SK-N-SH (cell line): ENCODE results near the gene WDR3. TPM values are rescaled to one million over a fixed set of nuclear protein-coding genes. Genes with fewer than 3 reads are reported as not detected.

Experiments used
- CTCF ChIA-PET: fragments of 300-600, 350-600 bp; formaldehyde crosslinking; extraction: SDS; loops from one replicate; lab custom pipeline; 2021; lab: Yijun Ruan, JAX
- POLR2A ChIA-PET: fragments of 350-600 bp; sonication (Branson Sonifier 250); formaldehyde crosslinking; extraction: SDS; loops from one replicate; lab custom pipeline; 2020; ENCODE audit warnings: antibody characterized with exemption, inconsistent platforms; lab: Yijun Ruan, JAX
- DNase-seq: peaks from one replicate; pipeline ENCODE4 v3.0.0; 2012
- H2AFZ ChIP-seq: fragments of 200-600 bp; sonication (generic); 2 replicates; pipeline ENCODE4 v1.8.1; 2016; ENCODE audit warnings: antibody characterized with exemption, mild to moderate bottlenecking, low read depth
- H3F3A ChIP-seq: fragments of 200-600 bp; sonication (generic); replicated peaks from 2 replicates; pipeline ENCODE3; 2016; ENCODE audit warnings: antibody characterized with exemption, mild to moderate bottlenecking; ENCODE audit not compliant: insufficient read depth
- H3K27ac ChIP-seq, 2 experiments: fragments of 200-500 bp in 1 of 2; fragments of 200-600 bp in 1 of 2; sonication (Bioruptor generic) in 1 of 2; sonication (generic), shearing (Covaris generic) in 1 of 2; 2 replicates each; pipeline versions ENCODE4 v1.5.1 to v1.6.1; 2014 to 2016; ENCODE audit warnings: low read depth in 2 of 2, inconsistent platforms in 1 of 2, low read length in 1 of 2, mild to moderate bottlenecking in 1 of 2, mixed read lengths in 1 of 2
- H3K27me3 ChIP-seq: fragments of 200-600 bp; sonication (generic), shearing (Covaris generic); 2 replicates; pipeline ENCODE4 v1.6.1; 2016; ENCODE audit warnings: mixed run types; ENCODE audit not compliant: insufficient read depth
- H3K36me3 ChIP-seq, 2 experiments: fragments of 200-500 bp in 1 of 2; fragments of 200-600 bp in 1 of 2; sonication (Bioruptor generic) in 1 of 2; sonication (generic) in 1 of 2; replicated peaks in 1 of 2; 2 replicates each; pipeline versions ENCODE3 to v1.5.1; 2014 to 2016; ENCODE audit warnings: low read length in 1 of 2, mild to moderate bottlenecking in 1 of 2; ENCODE audit not compliant: insufficient read depth in 2 of 2, control insufficient read depth in 1 of 2
- H3K4me1 ChIP-seq, 2 experiments: fragments of 200-500 bp in 1 of 2; fragments of 200-600 bp in 1 of 2; sonication (Bioruptor generic) in 1 of 2; sonication (generic), shearing (Covaris generic) in 1 of 2; 2 replicates each; pipeline versions ENCODE4 v1.5.1 to v1.6.1; 2014 to 2016; ENCODE audit warnings: low read depth in 1 of 2, low read length in 1 of 2, mixed run types in 1 of 2; ENCODE audit not compliant: insufficient read depth in 2 of 2, control insufficient read depth in 1 of 2
- H3K4me2 ChIP-seq: fragments of 200-600 bp; sonication (generic), shearing (Covaris generic); 2 replicates; pipeline ENCODE4 v1.6.1; 2017; ENCODE audit warnings: mixed run types
- H3K4me3 ChIP-seq, 2 experiments: fragments of 200-500 bp in 1 of 2; fragments of 200-600 bp in 1 of 2; sonication (Bioruptor generic) in 1 of 2; sonication (generic), shearing (Covaris generic) in 1 of 2; 2 replicates each; pipeline versions ENCODE4 v1.5.1 to v1.8.1; 2014 to 2016; ENCODE audit warnings: low read depth in 2 of 2, inconsistent platforms in 1 of 2, low read length in 1 of 2, mild to moderate bottlenecking in 1 of 2, mixed read lengths in 1 of 2, moderate library complexity in 1 of 2
- H3K79me2 ChIP-seq: fragments of 200-600 bp; sonication (generic); 2 replicates; pipeline ENCODE4 v1.8.1; 2017; ENCODE audit warnings: mild to moderate bottlenecking; ENCODE audit not compliant: insufficient read depth
- H3K9ac ChIP-seq: fragments of 200-600 bp; sonication (generic); 2 replicates; pipeline ENCODE4 v1.6.1; 2017; ENCODE audit warnings: mixed run types
- H3K9me2 ChIP-seq: fragments of 200-600 bp; sonication (generic); 2 replicates; pipeline ENCODE4 v1.6.1; 2017; ENCODE audit warnings: mixed run types
- H3K9me3 ChIP-seq: fragments of 200-600 bp; sonication (generic); 2 replicates; pipeline ENCODE4 v1.6.1; 2017; ENCODE audit warnings: mixed run types, mild to moderate bottlenecking, moderate library complexity
- H4K20me1 ChIP-seq: fragments of 200-600 bp; sonication (generic); 2 replicates; pipeline ENCODE4 v1.6.1; 2017; ENCODE audit warnings: mild to moderate bottlenecking, mixed run types; ENCODE audit not compliant: insufficient read depth
- ELF1 ChIP-seq: IDR thresholded peaks from 2 replicates; pipeline ENCODE4 v1.4.0; 2012
- EZH2phosphoT487 ChIP-seq: fragments of 200-600 bp; sonication (generic); IDR thresholded peaks from 2 replicates; pipeline ENCODE4 v1.6.1; 2017; ENCODE audit warnings: low read depth, mixed run types, mild to moderate bottlenecking, antibody characterized with exemption, moderate library complexity, borderline replicate concordance
- NFIC ChIP-seq: IDR thresholded peaks from 2 replicates; pipeline ENCODE4 v1.4.0; 2012; ENCODE audit warnings: borderline replicate concordance
- RCOR1 ChIP-seq: fragments of 150-350 bp; IDR thresholded peaks from 2 replicates; pipeline ENCODE4 v1.6.1; 2017; ENCODE audit warnings: antibody characterized with exemption, low read length
- RXRA ChIP-seq: IDR thresholded peaks from 2 replicates; pipeline ENCODE4 v1.4.0; 2012; ENCODE audit warnings: low read depth, mild to moderate bottlenecking, borderline replicate concordance
- TCF12 ChIP-seq: IDR thresholded peaks from 2 replicates; pipeline ENCODE4 v1.4.0; 2012
- USF2 ChIP-seq: fragments of 150-350 bp; IDR thresholded peaks from 2 replicates; pipeline ENCODE4 v1.6.1; 2017; ENCODE audit warnings: antibody characterized with exemption, low read length, low read depth, borderline replicate concordance
- YY1 ChIP-seq: IDR thresholded peaks from 2 replicates; pipeline ENCODE4 v1.4.0; 2012; ENCODE audit warnings: low read depth, mild to moderate bottlenecking
- polyA plus RNA-seq, 3 experiments: library from polyadenylated mRNA; depleted of rRNA; stranded (reverse); fragments of >200 nt; gene quantifications; 2 replicates each; pipeline ENCODE4 v1.2.3, GENCODE V29; 2012

Gene WDR3
- polyA plus RNA-seq, 1 of the 3 experiments (the other 2 are of a cell fraction): 26.9 TPM

GRCh38 chr1:118013938-118014337, 84.4 kb downstream of the WDR3 start:
- H4K20me1 ChIP-seq: no peaks in the 10 kb centered on the region
- H3K9me2 ChIP-seq: no peaks in the 10 kb centered on the region
- H3K9me3 ChIP-seq: no peaks in the 10 kb centered on the region
- no peaks in the 10 kb centered on the region for H3K27me3 ChIP-seq
- H3K79me2 ChIP-seq: no peaks in the 10 kb centered on the region
- no peak overlapping the region for H3K27ac ChIP-seq
- no peak for TF ChIP-seq NFIC
- no peak for TF ChIP-seq EZH2phosphoT487
- no peak for TF ChIP-seq USF2
- no peak for TF ChIP-seq YY1
- no peak for TF ChIP-seq ELF1
- TF ChIP-seq RXRA: no peak
- no peak for TF ChIP-seq TCF12
- no peak for TF ChIP-seq RCOR1
- peaks cover 0 to 8% of the 10 kb centered on the region in 2 experiments; a peak in 2 of 4 replicates for H3K4me1 ChIP-seq
- DNase-seq: no peak
- ChIA-PET POLR2A (interaction anchor here (0.6 kb wide), 1 partner anchor 972 kb away, joined by 3 read pairs; no protein-coding TSS in a partner anchor), CTCF (no interaction called here)
- no peaks in the 10 kb centered on the region for H3F3A ChIP-seq
- H3K4me2 ChIP-seq: no peak overlapping the region
- H3K4me3 ChIP-seq: no peak overlapping the region
- no peak overlapping the region for H3K9ac ChIP-seq
- no peaks in the 10 kb centered on the region for H3K36me3 ChIP-seq
- no peak overlapping the region for H2AFZ ChIP-seq

Other genes starting within 250 kb of the WDR3 start
- 5.6 and 8.7 TPM in 2 replicates for gene GDAP2, start 118 bp upstream of the WDR3 start, polyA plus RNA-seq (2012; rRNA removed)